Measurements from ENCODE around the gene HS3ST3A1.

Gene HS3ST3A1

DNA sequence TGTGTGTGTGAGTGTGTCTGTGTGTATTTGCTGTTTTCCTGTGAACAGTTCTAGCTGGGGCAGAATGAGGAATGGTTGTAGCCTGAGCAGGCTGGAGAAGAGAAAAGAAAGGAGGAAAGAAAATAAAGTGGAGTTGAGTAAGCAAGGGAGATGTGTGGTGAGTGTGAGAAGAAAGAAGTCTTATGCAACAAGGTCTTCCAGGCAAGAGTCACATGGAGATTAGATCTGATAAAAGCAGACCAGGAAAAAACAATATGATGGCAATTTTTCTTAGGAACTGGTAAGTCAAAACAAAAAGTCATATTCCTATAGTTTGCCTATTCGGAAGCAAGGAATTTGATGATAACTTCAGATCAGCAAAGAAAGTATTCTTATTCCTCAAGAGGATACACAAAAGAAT is 125.0 kb downstream of the HS3ST3A1 start:
- TF ChIP-seq CTCF (IDR thresholded peaks at IDR 0.05; ENCODE audit: insufficient read depth, low read depth, low read length, missing control alignments), result no peak
- DNase-seq (ENCODE audit: low read depth), result no peak
- H3K4me3 ChIP-seq (ENCODE audit: low read depth, low read length), result no peak overlapping the region

DNA sequence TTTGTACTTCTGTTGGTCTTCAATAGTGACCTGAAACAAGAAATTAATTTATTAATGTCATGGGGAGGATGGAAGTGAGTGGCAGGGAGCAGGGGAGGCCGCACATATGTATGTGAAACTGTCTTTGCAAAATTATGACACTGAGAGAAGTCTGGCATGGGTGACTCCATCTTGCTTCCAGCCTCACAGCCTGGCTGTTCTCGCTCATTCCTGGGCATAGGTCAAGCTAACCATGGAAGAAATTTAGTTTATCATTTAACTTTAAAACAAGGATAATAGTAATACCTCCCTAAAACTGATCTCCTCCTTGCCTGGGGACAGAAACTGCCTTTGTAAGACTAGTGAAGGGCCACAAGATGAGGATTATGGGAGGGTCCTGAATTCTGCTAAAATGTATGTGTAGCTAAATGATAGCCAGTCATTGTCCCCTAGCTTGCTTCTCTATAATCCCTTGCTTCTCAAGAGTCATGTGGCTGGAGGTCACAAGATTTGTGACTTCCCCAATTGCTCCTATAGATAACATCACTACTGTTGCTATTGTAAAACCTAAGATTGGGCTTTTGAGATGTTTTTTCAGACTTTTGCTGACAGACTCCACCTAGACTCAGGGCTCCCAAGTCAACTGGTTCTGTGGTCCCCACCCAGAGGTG is 126.0 kb downstream of the HS3ST3A1 start:
- H3K4me3 ChIP-seq (ENCODE audit: low read depth, low read length), result no peak overlapping the region
- no peak for DNase-seq (ENCODE audit: low read depth)
- TF ChIP-seq CTCF (IDR thresholded peaks at IDR 0.05; ENCODE audit: insufficient read depth, low read depth, low read length, missing control alignments), result no peak

- no peak for DNase-seq (ENCODE audit: low read depth)
- no peak overlapping the region for H3K4me3 ChIP-seq (ENCODE audit: low read depth, low read length)
These were observed 127.5 kb downstream of the HS3ST3A1 start for GRCh38 chr17:13474073-13474800.

GRCh38 chr17:13465678-13466077 is 136.1 kb downstream of the HS3ST3A1 start:
- TF ChIP-seq CTCF (IDR thresholded peaks at IDR 0.05; ENCODE audit: insufficient read depth, low read depth, low read length, missing control alignments), result no peak
- DNase-seq (ENCODE audit: low read depth), result no peak
- no peak overlapping the region for H3K4me3 ChIP-seq (ENCODE audit: low read depth, low read length)

More at GRCh38 chr17:13474073-13474800, 127.5 kb downstream of the HS3ST3A1 start:
- no peak for TF ChIP-seq CTCF (IDR thresholded peaks at IDR 0.05; ENCODE audit: insufficient read depth, low read depth, low read length, missing control alignments)

GRCh38 chr17:13462673-13463124 is 139.0 kb downstream of the HS3ST3A1 start:
- no peak for TF ChIP-seq CTCF (IDR thresholded peaks at IDR 0.05; ENCODE audit: insufficient read depth, low read depth, low read length, missing control alignments)
- no peak for DNase-seq (ENCODE audit: low read depth)
- no peak overlapping the region for H3K4me3 ChIP-seq (ENCODE audit: low read depth, low read length)

DNA sequence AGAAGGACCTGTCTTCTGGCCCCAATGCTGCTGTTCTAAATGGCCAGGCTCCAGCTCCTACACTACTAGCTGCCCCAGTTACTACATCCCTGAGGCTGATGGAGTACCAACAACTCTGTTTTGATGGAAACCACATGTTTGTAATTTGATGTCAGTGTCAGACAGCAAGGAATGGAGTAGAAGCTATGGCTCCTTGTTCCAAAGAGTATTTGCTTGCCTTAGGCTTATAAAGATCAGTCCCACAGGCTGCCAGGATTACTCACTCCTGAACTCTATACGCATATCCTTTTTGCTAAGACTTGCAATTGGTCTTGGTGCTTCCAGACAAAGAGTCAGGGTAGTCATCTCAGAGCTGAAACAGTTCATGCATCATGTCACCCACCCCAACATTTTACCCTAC is 139.6 kb downstream of the HS3ST3A1 start:
- no peak for TF ChIP-seq CTCF (IDR thresholded peaks at IDR 0.05; ENCODE audit: insufficient read depth, low read depth, low read length, missing control alignments)
- DNase-seq (ENCODE audit: low read depth), result no peak

More for the DNA sequence above, 139.6 kb downstream of the HS3ST3A1 start:
- no peak overlapping the region for H3K4me3 ChIP-seq (ENCODE audit: low read depth, low read length)
